ENCODE measurements around the gene JAKMIP1. TPM values are rescaled to one million over a fixed set of nuclear protein-coding genes. Genes with fewer than 3 reads are reported as not detected.
"Not testable (repeated sequence)": the region's sequence is repeated elsewhere in the genome, so short reads cannot be mapped to it uniquely, and the experiment has no call there.

Gene JAKMIP1
- total RNA-seq, 4 donors from 2014 or later, result 0.39 to 4.5 (median 1.9) TPM; not detected in 1

GRCh38 chr4:5996641-5997040 is 203.7 kb downstream of the JAKMIP1 start:
- no peaks in the 10 kb centered on the region for H3K9me3 ChIP-seq
- WGBS, 2 donors (ENCODE audit: low coverage in 1 of 2), result 42 to 64% methylated on average over 3 of the region's 4 CpGs
- no peak overlapping the region for H3K4me3 ChIP-seq
- ATAC-seq, result no peak
- no peak overlapping the region for H3K27ac ChIP-seq
- H3K4me1 ChIP-seq, result no peaks in the 10 kb centered on the region
- H3K36me3 ChIP-seq, result no peaks in the 10 kb centered on the region
- no peak for TF ChIP-seq EP300 (IDR thresholded peaks at IDR 0.05)
- no peak for TF ChIP-seq POLR2AphosphoS5 (IDR thresholded peaks at IDR 0.05)
- no peak for TF ChIP-seq CTCF (IDR thresholded peaks at IDR 0.05)
- TF ChIP-seq POLR2A (IDR thresholded peaks at IDR 0.05), result no peak
- peaks cover 59% of the 10 kb centered on the region for H3K27me3 ChIP-seq

GRCh38 chr4:5995901-5996623 is 204.3 kb downstream of the JAKMIP1 start:
- 42 to 69% methylated on average over 10 to 15 of the region's 19 CpGs for whole genome bisulfite sequencing, 2 donors (ENCODE audit: low coverage in 1 of 2)

GRCh38 chr4:5993876-5994811 is 206.2 kb downstream of the JAKMIP1 start:
- Histone ChIP-seq H3K27me3 (peaks cover 69% of the 10 kb centered on the region), H3K36me3 (no peaks in the 10 kb centered on the region), H3K27ac (no peak overlapping the region), H3K4me3 (no peak overlapping the region), H3K9me3 (no peaks in the 10 kb centered on the region), H3K4me1 (no peaks in the 10 kb centered on the region)
- TF ChIP-seq CTCF (IDR thresholded peaks at IDR 0.05) (no peak), POLR2AphosphoS5 (IDR thresholded peaks at IDR 0.05) (no peak), POLR2A (IDR thresholded peaks at IDR 0.05) (no peak), EP300 (IDR thresholded peaks at IDR 0.05) (no peak)
- 74 to 86% methylated on average over 3 to 4 of the region's 23 CpGs for WGBS, 2 donors (ENCODE audit: low coverage in 1 of 2)
- no peak for ATAC-seq

More at GRCh38 chr4:5995901-5996623, 204.3 kb downstream of the JAKMIP1 start:
- H3K27ac ChIP-seq, result no peak overlapping the region
- peaks cover 65% of the 10 kb centered on the region for H3K27me3 ChIP-seq
- H3K4me1 ChIP-seq, result no peaks in the 10 kb centered on the region
- TF ChIP-seq POLR2A (IDR thresholded peaks at IDR 0.05), result no peak
- TF ChIP-seq POLR2AphosphoS5 (IDR thresholded peaks at IDR 0.05), result no peak
- no peak for TF ChIP-seq CTCF (IDR thresholded peaks at IDR 0.05)
- no peak for TF ChIP-seq EP300 (IDR thresholded peaks at IDR 0.05)
- no peak for ATAC-seq
- H3K36me3 ChIP-seq, result no peaks in the 10 kb centered on the region
- no peak overlapping the region for H3K4me3 ChIP-seq
- no peaks in the 10 kb centered on the region for H3K9me3 ChIP-seq

- H3K9me3 ChIP-seq, H3K27ac ChIP-seq, H3K36me3 ChIP-seq, ATAC-seq, H3K4me3 ChIP-seq, H3K4me1 ChIP-seq: not testable (repeated sequence)
- 59 to 100% methylated on average over 1 to 3 of the region's 9 CpGs for WGBS, 2 donors (ENCODE audit: low coverage in 1 of 2)
- peaks cover 62% of the 10 kb centered on the region for H3K27me3 ChIP-seq
Observed at GRCh38 chr4:5993346-5993745, 207.0 kb downstream of the JAKMIP1 start.

DNA sequence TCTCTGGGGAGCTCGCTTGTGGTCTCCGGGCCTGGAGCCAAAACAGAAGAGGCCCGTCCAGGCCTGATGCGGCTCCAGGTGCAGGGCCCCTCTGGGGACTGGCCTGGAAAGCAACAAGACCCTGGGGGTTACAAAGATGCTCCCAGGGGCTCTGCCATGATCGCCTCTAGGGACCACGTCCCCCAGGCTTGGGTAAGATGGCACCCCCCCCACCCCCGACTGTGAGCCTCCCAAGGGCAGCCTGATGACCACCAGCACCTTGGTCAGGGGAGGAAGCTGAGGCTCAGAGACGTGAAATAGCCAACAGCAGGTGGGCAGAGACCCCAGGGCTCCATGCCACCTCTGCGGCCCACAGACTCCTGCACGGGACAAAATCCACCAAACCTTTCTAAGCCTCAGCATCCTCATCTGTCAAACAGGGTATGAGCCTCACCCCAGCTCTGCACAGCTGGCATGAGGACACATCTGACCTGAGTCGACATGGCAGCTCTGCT is 207.5 kb downstream of the JAKMIP1 start:
- no peak for TF ChIP-seq POLR2AphosphoS5 (IDR thresholded peaks at IDR 0.05)
- no peak for TF ChIP-seq EP300 (IDR thresholded peaks at IDR 0.05)
- no peak for TF ChIP-seq POLR2A (IDR thresholded peaks at IDR 0.05)
- TF ChIP-seq CTCF (IDR thresholded peaks at IDR 0.05), result no peak
- no peaks in the 10 kb centered on the region for H3K4me1 ChIP-seq
- no peak for ATAC-seq
- H3K9me3 ChIP-seq, result no peaks in the 10 kb centered on the region
- no peaks in the 10 kb centered on the region for H3K36me3 ChIP-seq
- no peak overlapping the region for H3K27ac ChIP-seq
- no peak overlapping the region for H3K4me3 ChIP-seq
- H3K27me3 ChIP-seq, result peaks cover 62% of the 10 kb centered on the region
- no CpG with 5 or more reads among the region's 11 CpGs for WGBS, 2 donors (ENCODE audit: low coverage in 1 of 2)
